ENCODE measurements around the gene CMTM4.
A peak's percentile ranks its signal among the peaks of the same experiment; 100 is the strongest.
"Not testable (repeated sequence)": the region's sequence is repeated elsewhere in the genome, so short reads cannot be mapped to it uniquely, and the experiment has no call there.

Gene CMTM4

GRCh38 chr16:66596986-66597848, 99.3 kb downstream of the CMTM4 start:
- no peak for DNase-seq

- DNase-seq = not testable (repeated sequence)
These were observed 100.0 kb downstream of the CMTM4 start for GRCh38 chr16:66596559-66596958.

GRCh38 chr16:66594739-66595138, 101.8 kb downstream of the CMTM4 start:
- DNase-seq = no peak

DNA sequence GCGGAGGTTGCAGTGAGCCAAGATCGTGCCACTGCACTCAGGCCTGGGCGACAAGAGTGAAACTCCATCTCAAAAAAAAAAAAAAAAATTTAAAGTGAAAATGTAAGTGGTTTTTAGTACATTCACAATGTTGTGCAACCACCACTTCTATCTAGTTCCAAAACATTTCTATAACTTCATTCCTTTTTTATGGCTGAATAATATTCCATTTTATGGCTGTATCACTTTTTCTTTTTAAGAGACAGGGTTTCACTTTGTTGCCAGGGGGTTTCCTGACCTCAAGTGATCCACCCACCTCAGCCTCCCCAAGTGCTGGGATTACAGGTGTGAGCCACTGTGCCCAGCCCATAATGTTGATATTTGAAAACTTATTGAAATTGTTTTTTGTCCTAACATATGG, 103.7 kb downstream of the CMTM4 start:
- no peak for DNase-seq

DNA sequence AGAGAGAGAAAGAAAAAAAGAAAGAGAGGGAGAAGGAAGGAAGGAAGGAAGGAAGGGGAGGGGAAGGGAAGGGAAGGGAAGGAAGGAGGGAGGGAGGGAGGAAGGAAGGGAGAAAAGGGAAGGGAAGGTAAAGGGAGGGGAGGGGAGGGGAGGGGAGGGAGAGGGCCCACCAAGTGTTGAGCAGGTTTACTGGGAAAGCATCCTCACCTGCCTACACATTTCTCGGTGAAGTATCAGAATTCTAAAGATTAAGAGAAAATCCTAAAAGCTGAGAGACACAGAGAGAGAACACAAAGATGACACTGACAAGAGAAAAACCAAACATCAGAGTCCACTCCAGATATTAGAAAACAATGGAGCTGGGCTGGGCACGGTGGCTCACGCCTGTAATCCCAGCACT, 104.3 kb downstream of the CMTM4 start:
- DNase-seq = no peak

DNA sequence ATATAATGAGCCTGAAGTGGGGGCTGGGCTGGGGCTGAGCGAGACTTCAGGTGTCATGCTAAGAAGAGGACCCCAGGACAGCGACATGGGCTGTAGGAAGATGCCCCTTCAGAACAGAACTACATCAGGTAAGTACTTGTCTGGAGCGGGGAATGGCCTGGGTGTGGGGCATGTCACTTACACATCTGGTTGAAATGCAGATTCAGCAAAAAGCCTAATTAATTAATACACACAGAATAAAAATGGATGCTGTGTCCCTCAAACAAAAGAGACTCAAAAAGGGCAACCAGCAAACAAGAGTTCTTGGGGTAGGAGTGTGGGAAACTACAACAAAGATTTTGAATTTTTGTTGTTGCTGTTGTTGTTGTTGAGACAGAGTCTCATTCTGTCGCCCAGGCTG, 105.5 kb downstream of the CMTM4 start:
- no peak for DNase-seq

DNA sequence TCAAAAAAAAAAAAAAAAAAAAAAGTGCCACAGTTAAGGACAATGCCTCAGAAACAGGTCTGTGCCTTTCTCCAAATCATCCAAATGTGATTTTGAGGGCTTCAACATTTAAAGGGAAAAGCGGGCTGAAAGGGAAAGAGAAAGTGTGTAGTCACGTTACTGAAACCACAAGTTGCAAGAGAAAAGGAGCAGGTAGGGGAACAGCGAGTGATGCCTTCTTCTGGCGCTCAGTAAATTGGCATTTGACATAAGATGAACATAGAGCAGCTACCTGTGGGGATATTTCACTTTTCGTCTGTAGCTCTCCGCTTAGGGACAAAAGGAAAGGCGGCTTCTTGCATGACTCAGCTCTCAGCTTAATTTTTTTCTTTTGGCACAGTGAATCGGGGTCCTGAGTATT, 106.2 kb downstream of the CMTM4 start:
- no peak for DNase-seq

DNA sequence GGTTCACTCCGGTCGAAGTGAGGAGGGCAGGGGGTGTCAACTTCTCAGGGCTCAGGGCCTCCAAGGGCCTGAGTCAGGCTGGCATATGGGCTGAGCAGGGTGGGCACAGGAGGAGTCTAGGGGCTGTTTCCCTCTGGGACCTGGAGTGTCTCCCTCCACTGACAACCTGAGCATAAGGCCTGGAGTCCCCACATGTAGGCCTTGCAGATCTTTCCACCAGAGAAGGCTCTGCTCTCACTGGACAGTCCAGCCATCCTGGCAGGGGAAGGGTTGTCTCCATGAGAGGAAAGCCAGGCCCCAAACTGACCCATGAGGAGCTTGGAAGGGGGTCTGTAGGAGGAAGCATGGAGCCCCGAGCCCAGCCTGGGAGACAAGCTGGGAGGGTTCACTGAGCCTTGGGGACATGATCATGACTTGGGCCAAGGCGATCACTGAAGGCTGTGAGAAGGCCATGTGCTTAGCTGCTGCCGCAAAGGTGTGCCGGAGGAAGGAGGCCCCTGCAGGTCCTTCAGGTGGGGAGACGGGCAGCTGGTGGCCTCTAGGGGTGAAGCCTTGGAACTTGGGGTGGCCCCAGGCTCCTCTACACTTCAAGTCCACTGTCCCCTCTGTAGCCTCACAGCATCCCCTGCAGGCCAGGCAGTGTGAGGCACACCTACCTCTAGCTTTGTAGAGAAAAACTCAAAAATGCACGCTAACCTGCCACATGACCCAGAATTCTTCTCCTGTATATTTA, 107.4 kb downstream of the CMTM4 start:
- peak in 13 of 56 donors; percentile 9 to 48 (median 17) for DNase-seq

DNA sequence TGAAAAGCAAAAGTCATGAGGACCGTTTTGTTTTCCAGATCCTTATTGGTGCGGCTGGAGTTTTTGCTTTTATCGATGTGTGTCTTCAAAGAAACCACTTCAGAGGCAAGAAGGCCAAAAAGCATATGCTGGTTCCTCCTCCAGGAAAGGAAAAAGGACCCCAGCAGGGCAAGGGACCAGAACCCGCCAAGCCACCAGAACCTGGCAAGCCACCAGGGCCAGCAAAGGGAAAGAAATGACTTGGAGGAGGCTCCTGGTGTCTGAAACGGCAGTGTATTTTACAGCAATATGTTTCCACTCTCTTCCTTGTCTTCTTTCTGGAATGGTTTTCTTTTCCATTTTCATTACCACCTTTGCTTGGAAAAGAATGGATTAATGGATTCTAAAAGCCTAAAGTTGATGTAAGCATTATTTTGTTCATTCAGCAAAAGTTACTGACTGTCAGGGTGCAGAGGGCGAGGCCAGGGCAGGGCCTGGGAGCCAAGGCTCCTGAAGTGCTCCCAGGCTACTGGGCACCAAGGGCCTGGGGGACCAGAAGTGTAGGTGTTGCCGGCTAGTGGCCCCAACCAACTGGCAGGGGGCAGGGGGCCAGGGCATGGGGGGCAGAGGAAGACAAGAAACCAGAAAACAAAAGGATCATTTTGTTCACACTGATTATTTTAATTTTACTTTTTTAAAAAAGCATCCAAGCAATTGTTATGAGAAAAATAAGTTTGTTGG, 108.5 kb downstream of the CMTM4 start:
- DNase-seq = peak in 2 of 56 donors; percentile 15 to 21

GRCh38 chr16:66585481-66586239, 110.9 kb downstream of the CMTM4 start:
- DNase-seq = peak in 2 of 56 donors; percentile 5 to 13

DNA sequence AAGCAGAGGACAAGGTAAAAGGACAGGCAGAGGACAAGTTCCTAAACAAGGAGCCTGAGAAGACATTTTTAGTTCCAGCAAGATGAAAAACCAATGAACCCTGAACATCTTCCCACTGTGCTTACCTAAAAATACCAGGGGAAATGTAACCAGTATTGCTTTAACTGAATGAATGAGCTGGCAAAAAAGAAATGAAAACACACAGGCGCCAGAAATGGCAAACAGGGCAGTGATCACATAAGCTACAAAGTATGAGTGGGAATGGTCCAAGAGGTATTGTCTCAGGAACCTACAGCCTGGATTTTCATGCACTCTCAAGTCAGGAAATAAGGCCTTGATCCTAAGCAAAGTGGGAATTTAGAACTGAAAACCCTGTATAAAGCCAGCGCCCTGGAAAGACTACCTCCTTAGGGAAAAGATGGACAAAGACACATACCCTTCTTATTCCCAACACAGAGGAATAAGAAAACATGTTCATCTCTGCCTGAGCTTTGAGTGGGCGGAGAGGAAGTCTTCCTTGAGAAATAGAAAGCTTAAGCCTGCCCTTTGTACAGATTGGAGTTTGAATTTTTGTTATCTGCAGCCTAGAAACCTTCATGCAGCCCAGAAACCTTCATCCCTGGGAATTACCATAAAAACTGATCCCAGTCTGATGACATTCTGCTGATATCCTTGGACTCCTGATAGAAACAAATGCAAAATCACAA, 115.1 kb downstream of the CMTM4 start:
- DNase-seq = no peak

DNA sequence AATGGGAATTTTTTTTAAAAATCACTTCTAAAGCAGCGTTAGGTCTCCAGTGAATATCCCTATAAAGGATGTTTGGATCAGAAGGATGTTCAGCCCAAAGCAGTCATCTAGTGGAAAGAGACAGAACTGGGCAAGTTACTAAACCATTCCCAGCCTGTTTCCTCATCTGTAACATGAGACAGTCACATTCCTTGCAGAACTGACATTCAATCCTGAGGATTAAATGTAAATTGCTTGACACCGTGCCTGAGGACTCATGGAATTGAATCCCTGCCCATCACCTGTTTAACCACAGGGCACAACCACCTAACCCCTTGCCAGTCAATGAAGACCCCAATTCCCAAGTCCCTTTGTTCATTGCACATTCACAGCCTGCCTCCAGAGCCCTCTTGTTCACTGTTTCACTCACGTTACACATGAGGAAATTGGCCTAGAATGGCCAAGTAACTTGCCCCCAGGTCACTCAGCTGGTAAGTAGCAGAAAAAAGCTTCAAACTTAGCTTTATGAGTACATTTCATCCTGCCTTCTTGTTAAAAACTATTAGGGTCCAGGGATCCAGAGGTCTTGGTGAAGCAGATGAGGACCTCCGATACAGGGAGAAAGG, 115.8 kb downstream of the CMTM4 start:
- no peak for DNase-seq

- DNase-seq = no peak
These were observed 117.7 kb downstream of the CMTM4 start, which contains the start of gene CMTM2 for GRCh38 chr16:66578651-66579531. TSS of gene CMTM2 (plus strand) at chr16:66579463. CDS start at chr16:66579608, 145 bp downstream.

DNA sequence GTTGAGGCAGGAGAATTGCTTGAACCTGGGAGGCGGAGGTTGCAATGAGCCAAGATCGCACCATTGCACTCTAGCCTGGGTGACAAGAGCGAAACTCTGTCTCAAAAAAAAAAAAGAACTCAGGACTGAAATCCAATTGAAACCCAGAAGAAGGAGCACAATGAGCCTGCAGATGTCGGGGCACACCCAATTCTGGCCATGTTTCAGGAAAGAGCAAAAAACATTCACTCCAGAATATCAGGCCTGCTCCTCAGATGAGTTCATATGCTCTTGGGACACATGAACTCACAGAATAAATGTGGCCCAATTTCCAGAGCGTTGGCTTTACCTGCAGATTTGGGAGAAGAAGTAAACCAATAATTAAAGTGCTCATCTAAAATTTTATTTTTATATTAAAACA, 120.2 kb downstream of the CMTM4 start:
- DNase-seq = no peak

DNA sequence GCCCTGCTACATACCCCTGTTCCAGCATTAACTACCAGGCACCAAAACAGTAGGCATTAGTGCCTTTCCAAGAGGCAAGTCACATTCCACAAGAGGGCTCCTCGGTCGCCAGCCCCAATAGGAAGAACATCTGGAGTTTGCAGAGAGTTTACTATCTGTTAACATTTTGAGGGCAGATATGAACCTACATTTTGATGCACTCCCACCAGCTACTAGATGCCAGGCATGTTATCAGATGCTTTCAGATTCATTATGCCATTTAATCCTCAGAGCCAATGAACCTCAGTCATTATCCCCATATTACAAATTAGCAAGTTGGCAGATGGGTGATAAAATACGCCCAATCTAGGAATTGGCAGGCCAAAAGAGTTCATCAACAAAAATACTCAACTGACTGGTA, 121.5 kb downstream of the CMTM4 start:
- DNase-seq = no peak

DNA sequence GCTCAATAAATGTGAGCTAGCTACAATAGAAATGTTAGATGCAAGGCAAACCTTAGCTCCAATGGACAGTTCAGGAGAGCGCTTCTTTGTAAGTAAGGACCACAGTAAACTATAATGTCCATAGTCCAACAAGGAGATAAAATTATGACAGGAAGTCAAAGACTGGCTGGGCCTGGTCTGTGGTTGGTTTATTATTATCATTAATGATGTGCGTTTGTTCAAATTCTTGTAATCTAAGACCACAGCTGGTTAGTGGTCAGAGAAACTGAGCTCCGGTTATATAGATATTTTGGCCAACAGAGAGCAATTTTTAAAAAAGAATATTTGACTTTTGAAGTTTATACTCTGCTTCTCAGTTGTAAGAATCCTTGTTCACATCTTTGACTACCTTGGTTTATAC, 122.0 kb downstream of the CMTM4 start:
- DNase-seq = no peak

DNA sequence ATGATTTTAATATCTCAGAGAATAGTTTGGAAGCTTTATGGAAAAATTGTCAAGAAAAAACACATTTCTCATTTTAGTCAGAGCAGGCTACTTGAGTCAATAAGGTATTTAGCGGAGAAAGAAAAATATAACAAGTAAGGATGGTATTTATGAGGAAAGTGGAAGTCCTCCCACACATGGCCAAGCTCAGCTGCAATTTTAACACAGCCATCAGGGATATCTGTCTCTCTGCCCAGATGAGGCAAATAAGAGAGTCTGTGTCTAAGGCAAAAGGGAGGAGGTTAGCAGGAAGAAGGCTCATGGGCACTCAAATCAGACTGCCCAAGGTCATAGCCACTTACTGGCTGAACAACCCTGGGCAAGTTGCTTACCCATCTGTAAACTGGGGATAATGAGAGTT, 122.5 kb downstream of the CMTM4 start:
- DNase-seq = no peak

- no peak for DNase-seq
These were observed 124.2 kb downstream of the CMTM4 start for GRCh38 chr16:66572356-66572755.

DNA sequence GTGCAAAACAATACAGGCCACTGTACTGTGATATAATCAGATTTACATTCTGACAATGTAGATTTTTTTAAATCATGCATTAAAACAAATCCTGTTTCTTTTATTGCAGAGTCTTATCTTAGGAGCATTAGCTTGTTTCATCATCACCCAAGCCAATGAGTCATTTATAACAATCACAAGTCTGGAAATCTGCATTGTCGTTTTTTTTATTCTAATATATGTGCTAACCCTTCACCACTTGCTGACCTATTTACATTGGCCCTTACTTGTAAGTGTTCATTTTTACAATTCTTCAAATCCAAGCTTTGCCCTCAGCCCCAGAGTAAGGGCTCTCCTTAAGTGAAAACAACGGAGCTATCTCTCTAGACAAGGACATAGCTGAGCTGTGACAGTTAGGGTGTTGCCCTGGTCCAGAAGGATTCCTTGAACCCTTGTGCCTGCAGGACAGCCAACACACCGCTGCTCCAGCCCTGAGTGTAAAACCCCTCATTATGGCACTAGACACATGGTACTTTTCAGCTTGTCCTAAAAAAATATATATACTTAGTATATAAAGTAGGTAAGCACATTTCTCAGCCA, 126.6 kb downstream of the CMTM4 start:
- DNase-seq = no peak

Measured in nucleus accumbens (tissue), 56 donors.